ENCODE data around the gene HUS1B. TPM values are rescaled to one million over a fixed set of nuclear protein-coding genes. Genes with fewer than 3 reads are reported as not detected.

The HUS1B gene
- total RNA-seq, result 0.70 to 0.97 TPM (median 0.79 TPM) in 3 replicates
- long read RNA-seq, result 0 reads

- H3K4me3 Mint-ChIP-seq (ENCODE audit: unreplicated experiment), result no peak within 1 kb of the TSS
- no peaks in the 10 kb centered on the region for H3K27me3 Mint-ChIP-seq (ENCODE audit: low read depth)
- peaks cover 85% of the 10 kb centered on the region for H3K4me1 Mint-ChIP-seq (ENCODE audit: low read depth)
- H3K36me3 Mint-ChIP-seq (ENCODE audit: low read depth), result peaks cover 5% of the 10 kb centered on the region
- peak within 1 kb of the TSS; percentile 96 for H3K27ac Mint-ChIP-seq (ENCODE audit: unreplicated experiment)
- TF ChIP-seq, protein P1, sequence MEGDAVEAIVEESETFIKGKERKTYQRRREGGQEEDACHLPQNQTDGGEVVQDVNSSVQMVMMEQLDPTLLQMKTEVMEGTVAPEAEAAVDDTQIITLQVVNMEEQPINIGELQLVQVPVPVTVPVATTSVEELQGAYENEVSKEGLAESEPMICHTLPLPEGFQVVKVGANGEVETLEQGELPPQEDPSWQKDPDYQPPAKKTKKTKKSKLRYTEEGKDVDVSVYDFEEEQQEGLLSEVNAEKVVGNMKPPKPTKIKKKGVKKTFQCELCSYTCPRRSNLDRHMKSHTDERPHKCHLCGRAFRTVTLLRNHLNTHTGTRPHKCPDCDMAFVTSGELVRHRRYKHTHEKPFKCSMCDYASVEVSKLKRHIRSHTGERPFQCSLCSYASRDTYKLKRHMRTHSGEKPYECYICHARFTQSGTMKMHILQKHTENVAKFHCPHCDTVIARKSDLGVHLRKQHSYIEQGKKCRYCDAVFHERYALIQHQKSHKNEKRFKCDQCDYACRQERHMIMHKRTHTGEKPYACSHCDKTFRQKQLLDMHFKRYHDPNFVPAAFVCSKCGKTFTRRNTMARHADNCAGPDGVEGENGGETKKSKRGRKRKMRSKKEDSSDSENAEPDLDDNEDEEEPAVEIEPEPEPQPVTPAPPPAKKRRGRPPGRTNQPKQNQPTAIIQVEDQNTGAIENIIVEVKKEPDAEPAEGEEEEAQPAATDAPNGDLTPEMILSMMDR (IDR thresholded peaks at IDR 0.05), result no peak
- peaks cover 4% of the 10 kb centered on the region for H3K9me3 Mint-ChIP-seq (ENCODE audit: low read depth)
- DNase-seq (ENCODE audit: low spot score), result no peak
Measured at GRCh38 chr6:656460-657252, at the start of gene HUS1B. HUS1B (minus strand) TSS chr6:657100; CDS start chr6:656944, 156 bp downstream.

- peaks cover 23% of the 10 kb centered on the region for H3K4me1 Mint-ChIP-seq (ENCODE audit: low read depth)
Measured at GRCh38 chr6:706146-706545, 49.2 kb upstream of the HUS1B start.

GRCh38 chr6:705047-705446, 48.1 kb upstream of the HUS1B start:
- Mint-ChIP-seq H3K27me3 (ENCODE audit: low read depth) (no peaks in the 10 kb centered on the region), H3K36me3 (ENCODE audit: low read depth) (no peaks in the 10 kb centered on the region), H3K4me3 (ENCODE audit: unreplicated experiment) (no peak overlapping the region), H3K4me1 (ENCODE audit: low read depth) (peaks cover 13% of the 10 kb centered on the region), H3K9me3 (ENCODE audit: low read depth) (no peaks in the 10 kb centered on the region), H3K27ac (ENCODE audit: unreplicated experiment) (no peak overlapping the region)
- TF ChIP-seq, protein P1 (IDR thresholded peaks at IDR 0.05), result no peak
- DNase-seq (ENCODE audit: low spot score), result no peak

More at GRCh38 chr6:706146-706545, 49.2 kb upstream of the HUS1B start:
- H3K36me3 Mint-ChIP-seq (ENCODE audit: low read depth), result no peaks in the 10 kb centered on the region
- H3K4me3 Mint-ChIP-seq (ENCODE audit: unreplicated experiment), result no peak overlapping the region
- H3K27me3 Mint-ChIP-seq (ENCODE audit: low read depth), result no peaks in the 10 kb centered on the region
- TF ChIP-seq, protein P1 (IDR thresholded peaks at IDR 0.05), result no peak
- no peak overlapping the region for H3K27ac Mint-ChIP-seq (ENCODE audit: unreplicated experiment)
- DNase-seq (ENCODE audit: low spot score), result no peak
- no peaks in the 10 kb centered on the region for H3K9me3 Mint-ChIP-seq (ENCODE audit: low read depth)

- TF ChIP-seq, protein P1 (IDR thresholded peaks at IDR 0.05), result no peak
- no peak overlapping the region for H3K27ac Mint-ChIP-seq (ENCODE audit: unreplicated experiment)
- no peak overlapping the region for H3K4me3 Mint-ChIP-seq (ENCODE audit: unreplicated experiment)
- no peaks in the 10 kb centered on the region for H3K27me3 Mint-ChIP-seq (ENCODE audit: low read depth)
- no peaks in the 10 kb centered on the region for H3K36me3 Mint-ChIP-seq (ENCODE audit: low read depth)
- H3K9me3 Mint-ChIP-seq (ENCODE audit: low read depth), result no peaks in the 10 kb centered on the region
- peaks cover 21% of the 10 kb centered on the region for H3K4me1 Mint-ChIP-seq (ENCODE audit: low read depth)
- no peak for DNase-seq (ENCODE audit: low spot score)
Measured at GRCh38 chr6:704046-704445, 47.1 kb upstream of the HUS1B start.

GRCh38 chr6:703552-703951, 46.7 kb upstream of the HUS1B start:
- H3K4me3 Mint-ChIP-seq (ENCODE audit: unreplicated experiment), result no peak overlapping the region
- TF ChIP-seq, protein P1 (IDR thresholded peaks at IDR 0.05), result no peak
- H3K4me1 Mint-ChIP-seq (ENCODE audit: low read depth), result peaks cover 21% of the 10 kb centered on the region
- H3K9me3 Mint-ChIP-seq (ENCODE audit: low read depth), result no peaks in the 10 kb centered on the region
- H3K27ac Mint-ChIP-seq (ENCODE audit: unreplicated experiment), result no peak overlapping the region
- no peaks in the 10 kb centered on the region for H3K27me3 Mint-ChIP-seq (ENCODE audit: low read depth)
- H3K36me3 Mint-ChIP-seq (ENCODE audit: low read depth), result no peaks in the 10 kb centered on the region
- DNase-seq (ENCODE audit: low spot score), result no peak

Data from chondrocyte (in vitro differentiated cells).